HepG2 (cell line): ENCODE results near the gene PDIK1L. TPM values are rescaled to one million over a fixed set of nuclear protein-coding genes. Genes with fewer than 3 reads are reported as not detected.

Experiments
- CAMTA2 ChIP-seq: sonication (generic); formaldehyde crosslinking; IDR thresholded peaks from 2 replicates; pipeline ENCODE4 v1.4.0; 2020; ENCODE audit warnings: mild to moderate bottlenecking, missing genetic modification reagents, borderline replicate concordance
- NFE2L2 ChIP-seq: fragments of 150-350 bp; IDR thresholded peaks from 2 replicates; pipeline ENCODE4 v1.6.1; 2014; ENCODE audit warnings: low read length
- SNAPC2 ChIP-seq: sonication (generic); formaldehyde crosslinking; IDR thresholded peaks from 2 replicates; pipeline ENCODE4 v1.8.1; 2022; ENCODE audit warnings: mild to moderate bottlenecking, missing genetic modification reagents
- TCF7L2 ChIP-seq: IDR thresholded peaks from 2 replicates; pipeline ENCODE4 v1.6.1; 2011; ENCODE audit warnings: mild to moderate bottlenecking, low read depth, low read length, moderate library complexity
- ZBTB3 ChIP-seq: sonication (generic); formaldehyde crosslinking; IDR thresholded peaks from 2 replicates; pipeline ENCODE4 v1.4.0; 2020; ENCODE audit warnings: low read depth, mild to moderate bottlenecking, moderate library complexity, missing genetic modification reagents, borderline replicate concordance
- ZNF160 ChIP-seq: sonication (generic); formaldehyde crosslinking; IDR thresholded peaks from 2 replicates; pipeline ENCODE4 v1.8.0; 2022; ENCODE audit warnings: mild to moderate bottlenecking, inconsistent platforms, missing genetic modification reagents
- ZNF232 ChIP-seq: sonication (generic); formaldehyde crosslinking; IDR thresholded peaks from 2 replicates; pipeline ENCODE4 v1.4.0; 2020; ENCODE audit warnings: missing genetic modification reagents, borderline replicate concordance
- ZNF331 ChIP-seq: sonication (generic); formaldehyde crosslinking; IDR thresholded peaks from 2 replicates; pipeline ENCODE4 v1.4.0; 2020; ENCODE audit warnings: missing genetic modification reagents
- ZNF678 ChIP-seq: sonication (generic); formaldehyde crosslinking; IDR thresholded peaks from 2 replicates; pipeline ENCODE4 v1.4.0; 2020; ENCODE audit warnings: mild to moderate bottlenecking, missing genetic modification reagents
- ZSCAN20 ChIP-seq: sonication (generic); formaldehyde crosslinking; IDR thresholded peaks from 2 replicates; pipeline ENCODE4 v1.4.0; 2020; ENCODE audit warnings: missing genetic modification reagents, mild to moderate bottlenecking, borderline replicate concordance
- ZSCAN9 ChIP-seq: IDR thresholded peaks from 2 replicates; pipeline ENCODE4 v1.6.1; 2016; ENCODE audit warnings: borderline replicate concordance
- polyA plus RNA-seq, 8 experiments: library from polyadenylated mRNA; depleted of rRNA in 3 of 8; stranded (reverse) in 7 of 8; unstranded in 1 of 8; fragments of >200 nt; fragmentation: Illumina TruSeq in 4 of 8; extraction: Trizol in 4 of 8; gene quantifications; 2 replicates each; pipeline versions ENCODE4 v1.2.1 to v1.2.3, GENCODE V29; 2011 to 2016; ENCODE audit warnings: low read depth in 4 of 8, missing spikeins in 1 of 8, mixed read lengths in 1 of 8; ENCODE audit not compliant: insufficient read depth in 1 of 8
- total RNA-seq, 5 experiments: library from RNA; depleted of rRNA; stranded (reverse); fragments of >200 nt; fragmentation: Illumina TruSeq; extraction: Trizol; gene quantifications; 2 replicates each; pipeline ENCODE4 v1.2.3, GENCODE V29; 2016; ENCODE audit warnings: low read depth in 1 of 5
- TF ChIP-seq, protein P1 (sequence below): sonication (generic); formaldehyde crosslinking; IDR thresholded peaks from 2 replicates; pipeline ENCODE4 v1.8.1; 2023; ENCODE audit warnings: mild to moderate bottlenecking, moderate library complexity, missing genetic modification reagents
- TF ChIP-seq, protein P2 (sequence below): IDR thresholded peaks from 2 replicates; pipeline ENCODE4 v1.6.1; 2016; ENCODE audit warnings: low read depth, missing genetic modification reagents, missing compliant biosample characterization
- TF ChIP-seq, protein P3 (sequence below): sonication (generic); formaldehyde crosslinking; conservative IDR thresholded peaks from 2 replicates; pipeline ENCODE4 v1.8.0; 2022; ENCODE audit warnings: missing genetic modification reagents
- TF ChIP-seq, protein P4 (sequence below): sonication (generic); formaldehyde crosslinking; IDR thresholded peaks from 2 replicates; pipeline ENCODE4 v1.4.0; 2020; ENCODE audit warnings: missing genetic modification reagents
- TF ChIP-seq, protein P5 (sequence below): sonication (generic); formaldehyde crosslinking; IDR thresholded peaks from 2 replicates; pipeline ENCODE4 v1.4.0; 2020; ENCODE audit warnings: mild to moderate bottlenecking, missing genetic modification reagents

PDIK1L gene
- total and polyA plus RNA-seq, 2 of the 13 experiments (the other 11 are each of a cell fraction or from before 2014, with no cell fraction given), result 1.9 to 4.6 TPM

DNA sequence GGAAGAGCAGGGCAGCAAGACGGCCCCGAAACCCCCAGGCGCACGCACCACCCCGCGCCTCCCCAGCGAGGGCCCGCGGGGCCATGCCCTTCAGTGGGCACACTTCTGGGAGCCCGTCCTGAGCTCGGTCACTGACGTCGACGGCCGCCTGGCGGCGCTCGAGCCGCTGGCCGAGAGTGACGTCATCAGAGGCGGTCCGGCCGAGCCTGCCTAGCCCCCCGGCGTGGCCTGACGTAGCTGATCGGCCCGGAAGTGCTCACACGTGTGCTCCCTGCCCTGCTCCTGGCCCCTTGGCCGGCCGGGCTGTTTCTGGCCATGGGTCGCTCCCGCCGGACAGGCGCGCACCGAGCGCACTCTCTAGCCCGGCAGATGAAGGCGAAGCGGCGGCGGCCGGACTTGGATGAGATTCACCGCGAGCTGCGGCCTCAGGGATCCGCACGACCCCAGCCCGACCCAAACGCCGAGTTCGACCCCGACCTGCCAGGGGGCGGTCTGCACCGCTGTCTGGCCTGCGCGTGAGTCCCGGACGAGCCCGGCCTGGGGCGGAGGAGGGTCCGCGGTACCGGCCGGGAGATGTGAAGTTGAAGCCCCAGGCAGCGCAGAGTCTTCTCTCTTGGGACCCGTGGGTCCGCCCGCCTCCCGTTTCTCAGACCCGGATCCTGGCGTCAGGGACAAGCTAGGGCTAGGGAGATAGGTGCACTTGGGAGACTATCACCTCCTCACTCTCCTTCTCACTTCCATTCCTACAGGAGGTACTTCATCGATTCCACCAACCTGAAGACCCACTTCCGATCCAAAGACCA is 58.2 kb downstream of the PDIK1L start, which contains the start of gene ZNF593 (continued):
- TF ChIP-seq, protein P1, sequence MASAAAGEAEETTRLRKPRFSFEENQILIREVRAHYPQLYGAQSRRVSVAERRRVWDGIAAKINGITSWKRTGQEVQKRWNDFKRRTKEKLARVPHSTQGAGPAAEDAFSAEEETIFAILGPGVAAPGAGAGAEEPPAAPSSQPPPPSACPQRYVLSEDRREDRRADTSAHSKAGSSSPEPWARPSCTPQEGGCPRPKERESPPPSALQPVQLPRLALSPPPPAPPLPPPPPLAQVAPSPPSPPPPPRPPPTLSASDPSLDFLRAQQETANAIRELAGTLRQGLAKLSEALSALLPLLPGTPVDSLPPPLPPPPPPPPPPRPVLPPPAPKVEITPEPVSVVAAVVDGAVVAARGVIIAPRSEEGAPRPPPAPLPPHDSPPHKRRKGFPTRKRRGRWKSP (CRISPR knock-in tag), result peak; percentile 70; the same call in 1 of the 2 replicates
- TF ChIP-seq ZSCAN9 (CRISPR knock-in tag), result peak; percentile 82; the same call in 1 of the 2 replicates
- TF ChIP-seq TCF7L2, result no peak
- no peak; the same call in 1 of the 2 replicates for TF ChIP-seq ZBTB3
- TF ChIP-seq, protein P2, sequence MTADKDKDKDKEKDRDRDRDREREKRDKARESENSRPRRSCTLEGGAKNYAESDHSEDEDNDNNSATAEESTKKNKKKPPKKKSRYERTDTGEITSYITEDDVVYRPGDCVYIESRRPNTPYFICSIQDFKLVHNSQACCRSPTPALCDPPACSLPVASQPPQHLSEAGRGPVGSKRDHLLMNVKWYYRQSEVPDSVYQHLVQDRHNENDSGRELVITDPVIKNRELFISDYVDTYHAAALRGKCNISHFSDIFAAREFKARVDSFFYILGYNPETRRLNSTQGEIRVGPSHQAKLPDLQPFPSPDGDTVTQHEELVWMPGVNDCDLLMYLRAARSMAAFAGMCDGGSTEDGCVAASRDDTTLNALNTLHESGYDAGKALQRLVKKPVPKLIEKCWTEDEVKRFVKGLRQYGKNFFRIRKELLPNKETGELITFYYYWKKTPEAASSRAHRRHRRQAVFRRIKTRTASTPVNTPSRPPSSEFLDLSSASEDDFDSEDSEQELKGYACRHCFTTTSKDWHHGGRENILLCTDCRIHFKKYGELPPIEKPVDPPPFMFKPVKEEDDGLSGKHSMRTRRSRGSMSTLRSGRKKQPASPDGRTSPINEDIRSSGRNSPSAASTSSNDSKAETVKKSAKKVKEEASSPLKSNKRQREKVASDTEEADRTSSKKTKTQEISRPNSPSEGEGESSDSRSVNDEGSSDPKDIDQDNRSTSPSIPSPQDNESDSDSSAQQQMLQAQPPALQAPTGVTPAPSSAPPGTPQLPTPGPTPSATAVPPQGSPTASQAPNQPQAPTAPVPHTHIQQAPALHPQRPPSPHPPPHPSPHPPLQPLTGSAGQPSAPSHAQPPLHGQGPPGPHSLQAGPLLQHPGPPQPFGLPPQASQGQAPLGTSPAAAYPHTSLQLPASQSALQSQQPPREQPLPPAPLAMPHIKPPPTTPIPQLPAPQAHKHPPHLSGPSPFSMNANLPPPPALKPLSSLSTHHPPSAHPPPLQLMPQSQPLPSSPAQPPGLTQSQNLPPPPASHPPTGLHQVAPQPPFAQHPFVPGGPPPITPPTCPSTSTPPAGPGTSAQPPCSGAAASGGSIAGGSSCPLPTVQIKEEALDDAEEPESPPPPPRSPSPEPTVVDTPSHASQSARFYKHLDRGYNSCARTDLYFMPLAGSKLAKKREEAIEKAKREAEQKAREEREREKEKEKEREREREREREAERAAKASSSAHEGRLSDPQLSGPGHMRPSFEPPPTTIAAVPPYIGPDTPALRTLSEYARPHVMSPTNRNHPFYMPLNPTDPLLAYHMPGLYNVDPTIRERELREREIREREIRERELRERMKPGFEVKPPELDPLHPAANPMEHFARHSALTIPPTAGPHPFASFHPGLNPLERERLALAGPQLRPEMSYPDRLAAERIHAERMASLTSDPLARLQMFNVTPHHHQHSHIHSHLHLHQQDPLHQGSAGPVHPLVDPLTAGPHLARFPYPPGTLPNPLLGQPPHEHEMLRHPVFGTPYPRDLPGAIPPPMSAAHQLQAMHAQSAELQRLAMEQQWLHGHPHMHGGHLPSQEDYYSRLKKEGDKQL (CRISPR knock-in tag), result 0 out of 2 replicates have a peak, but pooled peaks have one; percentile 36
- TF ChIP-seq CAMTA2, result peak; percentile 98; the same call in 1 of the 2 replicates
- no peak for TF ChIP-seq ZNF678 (CRISPR knock-in tag)
- peak; percentile 55; the same call in 1 of the 2 replicates for TF ChIP-seq ZNF331
- TF ChIP-seq, protein P3, sequence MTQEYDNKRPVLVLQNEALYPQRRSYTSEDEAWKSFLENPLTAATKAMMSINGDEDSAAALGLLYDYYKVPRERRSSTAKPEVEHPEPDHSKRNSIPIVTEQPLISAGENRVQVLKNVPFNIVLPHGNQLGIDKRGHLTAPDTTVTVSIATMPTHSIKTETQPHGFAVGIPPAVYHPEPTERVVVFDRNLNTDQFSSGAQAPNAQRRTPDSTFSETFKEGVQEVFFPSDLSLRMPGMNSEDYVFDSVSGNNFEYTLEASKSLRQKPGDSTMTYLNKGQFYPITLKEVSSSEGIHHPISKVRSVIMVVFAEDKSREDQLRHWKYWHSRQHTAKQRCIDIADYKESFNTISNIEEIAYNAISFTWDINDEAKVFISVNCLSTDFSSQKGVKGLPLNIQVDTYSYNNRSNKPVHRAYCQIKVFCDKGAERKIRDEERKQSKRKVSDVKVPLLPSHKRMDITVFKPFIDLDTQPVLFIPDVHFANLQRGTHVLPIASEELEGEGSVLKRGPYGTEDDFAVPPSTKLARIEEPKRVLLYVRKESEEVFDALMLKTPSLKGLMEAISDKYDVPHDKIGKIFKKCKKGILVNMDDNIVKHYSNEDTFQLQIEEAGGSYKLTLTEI (CRISPR knock-in tag), result no peak
- TF ChIP-seq, protein P4, sequence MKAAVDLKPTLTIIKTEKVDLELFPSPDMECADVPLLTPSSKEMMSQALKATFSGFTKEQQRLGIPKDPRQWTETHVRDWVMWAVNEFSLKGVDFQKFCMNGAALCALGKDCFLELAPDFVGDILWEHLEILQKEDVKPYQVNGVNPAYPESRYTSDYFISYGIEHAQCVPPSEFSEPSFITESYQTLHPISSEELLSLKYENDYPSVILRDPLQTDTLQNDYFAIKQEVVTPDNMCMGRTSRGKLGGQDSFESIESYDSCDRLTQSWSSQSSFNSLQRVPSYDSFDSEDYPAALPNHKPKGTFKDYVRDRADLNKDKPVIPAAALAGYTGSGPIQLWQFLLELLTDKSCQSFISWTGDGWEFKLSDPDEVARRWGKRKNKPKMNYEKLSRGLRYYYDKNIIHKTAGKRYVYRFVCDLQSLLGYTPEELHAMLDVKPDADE (CRISPR knock-in tag), result no peak
- no peak; the same call in 1 of the 2 replicates for TF ChIP-seq ZNF232 (CRISPR knock-in tag)
- peak; percentile 92 for TF ChIP-seq SNAPC2
- 0 out of 2 replicates have a peak, but pooled peaks have one; percentile 37 for TF ChIP-seq ZSCAN20 (CRISPR knock-in tag)
- TF ChIP-seq, protein P5, sequence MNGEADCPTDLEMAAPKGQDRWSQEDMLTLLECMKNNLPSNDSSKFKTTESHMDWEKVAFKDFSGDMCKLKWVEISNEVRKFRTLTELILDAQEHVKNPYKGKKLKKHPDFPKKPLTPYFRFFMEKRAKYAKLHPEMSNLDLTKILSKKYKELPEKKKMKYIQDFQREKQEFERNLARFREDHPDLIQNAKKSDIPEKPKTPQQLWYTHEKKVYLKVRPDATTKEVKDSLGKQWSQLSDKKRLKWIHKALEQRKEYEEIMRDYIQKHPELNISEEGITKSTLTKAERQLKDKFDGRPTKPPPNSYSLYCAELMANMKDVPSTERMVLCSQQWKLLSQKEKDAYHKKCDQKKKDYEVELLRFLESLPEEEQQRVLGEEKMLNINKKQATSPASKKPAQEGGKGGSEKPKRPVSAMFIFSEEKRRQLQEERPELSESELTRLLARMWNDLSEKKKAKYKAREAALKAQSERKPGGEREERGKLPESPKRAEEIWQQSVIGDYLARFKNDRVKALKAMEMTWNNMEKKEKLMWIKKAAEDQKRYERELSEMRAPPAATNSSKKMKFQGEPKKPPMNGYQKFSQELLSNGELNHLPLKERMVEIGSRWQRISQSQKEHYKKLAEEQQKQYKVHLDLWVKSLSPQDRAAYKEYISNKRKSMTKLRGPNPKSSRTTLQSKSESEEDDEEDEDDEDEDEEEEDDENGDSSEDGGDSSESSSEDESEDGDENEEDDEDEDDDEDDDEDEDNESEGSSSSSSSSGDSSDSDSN (CRISPR knock-in tag), result peak; percentile 95
- TF ChIP-seq ZNF160, result peak; percentile 97
- TF ChIP-seq NFE2L2, result no peak
